Measurements from ENCODE around the gene RASSF7. TPM values are rescaled to one million over a fixed set of nuclear protein-coding genes. Genes with fewer than 3 reads are reported as not detected.

The RASSF7 gene
- total RNA-seq, 4 donors from 2014 or later, result 2.9 to 24.4 (median 13.7) TPM

DNA sequence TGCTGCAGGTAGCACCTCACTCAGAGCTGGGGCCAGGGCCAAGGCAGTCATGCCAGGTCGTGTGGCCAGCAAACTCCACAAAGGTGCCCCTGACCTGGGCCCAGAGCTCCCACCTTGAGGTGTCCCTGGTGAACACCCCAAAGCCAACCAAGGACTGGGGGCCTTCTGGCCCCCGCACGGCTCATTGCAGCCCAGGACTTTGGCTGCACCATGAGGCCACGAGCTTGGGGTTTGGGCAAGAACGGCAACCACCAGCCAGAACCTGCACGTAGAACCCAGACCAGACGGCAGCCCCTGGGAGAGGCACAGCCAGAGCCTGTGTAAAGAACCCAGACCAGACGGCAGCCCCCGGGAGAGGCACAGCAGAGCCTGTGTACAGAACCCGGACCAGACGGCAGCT, 15.6 kb upstream of the RASSF7 start:
- no peaks in the 10 kb centered on the region for H3K36me3 ChIP-seq
- DNase-seq (ENCODE audit: extremely low spot score), result no peak
- no peaks in the 10 kb centered on the region for H3K4me1 ChIP-seq
- H3K27ac ChIP-seq (replicated peaks in 1 of 4), result no peak overlapping the region
- H3K27me3 ChIP-seq, result peaks cover 0 to 32% (median 0%) of the 10 kb centered on the region in 4 donors
- no peak overlapping the region for H3K4me3 ChIP-seq
- TF ChIP-seq POLR2AphosphoS5 (IDR thresholded peaks at IDR 0.05) (no peak), POLR2A (IDR thresholded peaks at IDR 0.05; ENCODE audit: low read depth) (no peak), CTCF (IDR thresholded peaks at IDR 0.05) (no peak), EP300 (IDR thresholded peaks at IDR 0.05) (no peak)
- 94% methylated on average over 8 of the region's 11 CpGs for whole genome bisulfite sequencing
- H3K9me3 ChIP-seq, result no peaks in the 10 kb centered on the region
- intact Hi-C loops (cut with DNase I), result no loop called here

- DNase-seq (ENCODE audit: extremely low spot score), result no peak
Measured at GRCh38 chr11:548700-549603, 11.8 kb upstream of the RASSF7 start.

DNA sequence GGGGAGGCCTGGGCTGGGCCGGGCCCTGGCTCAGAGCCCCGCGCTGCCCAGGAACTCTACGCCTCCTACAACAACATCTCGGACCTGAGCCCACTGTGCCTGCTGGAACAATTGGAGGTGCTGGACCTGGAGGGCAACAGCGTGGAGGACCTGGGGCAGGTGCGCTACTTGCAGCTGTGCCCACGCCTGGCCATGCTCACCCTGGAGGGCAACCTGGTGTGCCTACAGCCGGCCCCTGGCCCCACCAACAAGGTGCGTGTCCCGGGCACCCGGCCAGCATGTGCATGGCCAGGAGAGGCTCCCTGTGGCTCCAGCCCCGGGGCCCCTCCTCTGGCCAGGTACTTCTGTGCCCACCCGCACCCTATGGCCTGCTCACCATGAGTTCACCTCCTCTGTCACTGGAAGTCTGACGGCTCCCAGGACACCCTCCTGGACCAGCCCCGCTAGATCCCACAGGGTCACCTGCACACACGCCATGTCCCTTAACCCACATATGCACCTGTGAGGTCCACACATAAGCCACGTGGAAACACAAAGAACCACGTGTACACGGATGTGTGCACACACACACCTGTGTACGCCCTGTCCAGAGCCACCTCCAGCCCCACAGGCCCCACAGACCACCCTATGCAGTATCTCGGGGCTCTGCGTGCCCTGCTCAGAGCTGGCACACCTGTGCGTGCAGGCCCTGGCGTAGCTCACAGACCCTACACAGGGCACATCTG, 10.6 kb upstream of the RASSF7 start:
- Histone ChIP-seq H3K27me3 (peaks cover 7 to 66% (median 28%) of the 10 kb centered on the region in 4 donors), H3K4me1 (peaks cover 8 to 11% (median 10%) of the 10 kb centered on the region in 4 donors), H3K36me3 (no peaks in the 10 kb centered on the region), H3K27ac (replicated peaks in 1 of 4) (no peak overlapping the region), H3K4me3 (no peak overlapping the region), H3K9me3 (no peaks in the 10 kb centered on the region)
- 91% methylated on average over 16 of the region's 25 CpGs for WGBS
- intact Hi-C loops (cut with DNase I), result no loop called here
- TF ChIP-seq CTCF (IDR thresholded peaks at IDR 0.05), result no peak
- TF ChIP-seq EP300 (IDR thresholded peaks at IDR 0.05), result no peak
- TF ChIP-seq POLR2AphosphoS5 (IDR thresholded peaks at IDR 0.05), result no peak
- no peak for DNase-seq (ENCODE audit: extremely low spot score)

More at GRCh38 chr11:548700-549603, 11.8 kb upstream of the RASSF7 start:
- intact Hi-C loops (cut with DNase I), result no loop called here
- Histone ChIP-seq H3K27ac (replicated peaks in 1 of 4) (no peak overlapping the region), H3K27me3 (peaks cover 3 to 64% (median 17%) of the 10 kb centered on the region in 4 donors), H3K36me3 (no peaks in the 10 kb centered on the region), H3K4me1 (no peaks in the 10 kb centered on the region), H3K9me3 (no peaks in the 10 kb centered on the region), H3K4me3 (no peak overlapping the region)
- TF ChIP-seq POLR2AphosphoS5 (IDR thresholded peaks at IDR 0.05) (no peak), EP300 (IDR thresholded peaks at IDR 0.05) (no peak), CTCF (IDR thresholded peaks at IDR 0.05) (no peak), POLR2A (IDR thresholded peaks at IDR 0.05; ENCODE audit: low read depth) (no peak)
- WGBS, result 88% methylated on average over 30 of the region's 32 CpGs

DNA sequence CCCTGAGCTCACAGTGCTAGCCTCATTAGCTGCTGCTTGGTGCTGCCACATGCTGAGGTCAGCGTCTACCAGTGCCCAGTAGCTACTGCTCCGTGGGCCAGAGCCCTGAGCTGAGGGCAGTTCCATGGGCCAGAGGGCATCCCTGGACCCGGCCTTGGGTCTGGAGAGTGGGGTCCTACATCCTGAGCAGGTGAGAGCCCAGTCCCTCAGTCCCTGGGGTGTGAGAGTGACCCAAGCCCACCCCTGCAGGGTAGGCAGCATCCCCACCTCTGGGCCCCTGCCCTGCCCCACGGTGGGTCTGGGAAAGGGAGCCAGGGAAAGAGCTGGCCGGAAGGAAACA, 10.1 kb upstream of the RASSF7 start:
- WGBS, result 93% methylated on average over 2 of the region's 5 CpGs
- H3K9me3 ChIP-seq, result no peaks in the 10 kb centered on the region
- TF ChIP-seq POLR2AphosphoS5 (IDR thresholded peaks at IDR 0.05), result no peak
- TF ChIP-seq EP300 (IDR thresholded peaks at IDR 0.05), result no peak
- TF ChIP-seq CTCF (IDR thresholded peaks at IDR 0.05), result no peak
- TF ChIP-seq POLR2A (IDR thresholded peaks at IDR 0.05; ENCODE audit: low read depth), result no peak
- H3K27me3 ChIP-seq, result peaks cover 10 to 68% (median 34%) of the 10 kb centered on the region in 4 donors
- H3K27ac ChIP-seq (replicated peaks in 1 of 4), result no peak overlapping the region
- intact Hi-C loops (cut with DNase I), result no loop called here
- no peak overlapping the region for H3K4me3 ChIP-seq
- H3K36me3 ChIP-seq, result no peaks in the 10 kb centered on the region
- peaks cover 14 to 16% (median 15%) of the 10 kb centered on the region in 4 donors for H3K4me1 ChIP-seq
- no peak for DNase-seq (ENCODE audit: extremely low spot score)
